HUES6 (cell line): Measurements from ENCODE around the gene LRIF1.
"Not testable (repeated sequence)": the region's sequence is repeated elsewhere in the genome, so short reads cannot be mapped to it uniquely, and the experiment has no call there.

ENCODE experiments used
- H3K27ac ChIP-seq: 2 replicates; pipeline ENCODE4 v1.7.0; 2013; ENCODE audit warnings: low read depth, mild to moderate bottlenecking, low read length, inconsistent platforms
- H3K27me3 ChIP-seq: 2 replicates; pipeline ENCODE4 v1.6.1; 2013; ENCODE audit warnings: low read length; ENCODE audit not compliant: control insufficient read depth, insufficient read depth
- H3K36me3 ChIP-seq: 2 replicates; pipeline ENCODE4 v1.6.1; 2013; ENCODE audit warnings: low read length; ENCODE audit not compliant: control insufficient read depth, insufficient read depth
- H3K4me1 ChIP-seq: 2 replicates; pipeline ENCODE4 v1.6.1; 2013; ENCODE audit warnings: low read length; ENCODE audit not compliant: control insufficient read depth, insufficient read depth
- H3K4me3 ChIP-seq: 2 replicates; pipeline ENCODE4 v1.5.1; 2013; ENCODE audit warnings: low read depth, low read length
- H3K9ac ChIP-seq: one replicate; pipeline ENCODE4 v1.6.1; 2013; ENCODE audit warnings: mild to moderate bottlenecking, low read length
- H3K9me3 ChIP-seq: 2 replicates; pipeline ENCODE4 v1.6.1; 2013; ENCODE audit warnings: low read depth, low read length; ENCODE audit not compliant: control insufficient read depth, insufficient read depth

Gene LRIF1, protein sequence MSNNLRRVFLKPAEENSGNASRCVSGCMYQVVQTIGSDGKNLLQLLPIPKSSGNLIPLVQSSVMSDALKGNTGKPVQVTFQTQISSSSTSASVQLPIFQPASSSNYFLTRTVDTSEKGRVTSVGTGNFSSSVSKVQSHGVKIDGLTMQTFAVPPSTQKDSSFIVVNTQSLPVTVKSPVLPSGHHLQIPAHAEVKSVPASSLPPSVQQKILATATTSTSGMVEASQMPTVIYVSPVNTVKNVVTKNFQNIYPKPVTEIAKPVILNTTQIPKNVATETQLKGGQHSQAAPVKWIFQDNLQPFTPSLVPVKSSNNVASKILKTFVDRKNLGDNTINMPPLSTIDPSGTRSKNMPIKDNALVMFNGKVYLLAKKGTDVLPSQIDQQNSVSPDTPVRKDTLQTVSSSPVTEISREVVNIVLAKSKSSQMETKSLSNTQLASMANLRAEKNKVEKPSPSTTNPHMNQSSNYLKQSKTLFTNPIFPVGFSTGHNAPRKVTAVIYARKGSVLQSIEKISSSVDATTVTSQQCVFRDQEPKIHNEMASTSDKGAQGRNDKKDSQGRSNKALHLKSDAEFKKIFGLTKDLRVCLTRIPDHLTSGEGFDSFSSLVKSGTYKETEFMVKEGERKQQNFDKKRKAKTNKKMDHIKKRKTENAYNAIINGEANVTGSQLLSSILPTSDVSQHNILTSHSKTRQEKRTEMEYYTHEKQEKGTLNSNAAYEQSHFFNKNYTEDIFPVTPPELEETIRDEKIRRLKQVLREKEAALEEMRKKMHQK

GRCh38 chr1:110963691-110964454 lies at the start of gene LRIF1:
Gene LRIF1, minus strand, starts transcription at chr1:110963922. Its CDS starts 234 bp downstream, at chr1:110963688.
- no peaks in the 10 kb centered on the region for H3K36me3 ChIP-seq
- peak within 1 kb of the TSS; percentile 73 for H3K9ac ChIP-seq
- no peaks in the 10 kb centered on the region for H3K4me1 ChIP-seq
- H3K27ac ChIP-seq = peak within 1 kb of the TSS; percentile 77
- peak within 1 kb of the TSS; percentile 85 for H3K4me3 ChIP-seq
- no peaks in the 10 kb centered on the region; the same call in 1 of the 2 replicates for H3K27me3 ChIP-seq
- H3K9me3 ChIP-seq = no peaks in the 10 kb centered on the region; the same call in 1 of the 2 replicates

DNA sequence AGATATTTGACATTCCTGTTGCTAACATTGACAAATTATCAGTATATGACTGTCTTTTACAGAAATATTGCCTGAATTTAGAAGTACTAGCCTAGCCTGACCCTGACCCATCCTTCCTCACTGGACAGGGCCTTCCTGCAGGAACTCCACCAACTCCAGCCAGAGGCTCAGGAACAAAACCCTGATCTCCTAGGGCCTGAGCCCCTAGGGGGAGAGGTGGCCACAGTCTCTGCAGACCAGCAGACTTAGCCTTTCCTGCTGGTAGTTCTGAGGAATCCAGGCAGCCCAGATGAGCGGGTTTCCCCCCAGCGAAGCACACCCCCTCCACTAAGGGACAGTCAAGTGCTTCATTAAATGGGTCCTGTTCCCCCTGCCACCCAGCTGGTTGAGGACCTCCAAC lies 44.3 kb upstream of the LRIF1 start:
- Histone ChIP-seq H3K27ac (no peak overlapping the region), H3K4me1 (no peaks in the 10 kb centered on the region), H3K36me3 (no peaks in the 10 kb centered on the region)

DNA sequence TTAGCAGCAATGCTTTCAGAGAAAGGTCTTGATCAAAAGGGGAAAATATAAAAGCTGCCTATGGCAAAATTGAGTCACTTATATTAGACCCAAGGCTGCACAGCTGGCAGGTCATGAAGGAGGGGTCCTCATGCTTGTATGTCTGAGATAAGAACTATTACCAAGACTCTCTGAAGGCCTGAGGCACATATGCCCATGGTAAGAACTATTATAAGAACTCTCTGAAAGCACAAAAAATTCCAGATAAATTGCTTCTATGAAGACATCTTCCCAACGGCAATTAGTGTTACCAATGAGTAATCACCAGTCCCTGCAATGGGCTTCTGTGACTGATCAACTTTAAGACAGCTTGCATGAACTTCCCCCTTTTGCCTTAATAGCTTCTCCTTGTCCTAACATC lies 42.8 kb upstream of the LRIF1 start:
- no peaks in the 10 kb centered on the region for H3K27me3 ChIP-seq
- H3K27ac ChIP-seq = no peak overlapping the region
- no peaks in the 10 kb centered on the region for H3K36me3 ChIP-seq
- H3K4me3 ChIP-seq = no peak overlapping the region
- H3K4me1 ChIP-seq = no peaks in the 10 kb centered on the region
- no peaks in the 10 kb centered on the region for H3K9me3 ChIP-seq
- no peak overlapping the region for H3K9ac ChIP-seq

More for the DNA sequence above, 44.3 kb upstream of the LRIF1 start:
- Histone ChIP-seq H3K27me3 (no peaks in the 10 kb centered on the region), H3K9ac (no peak overlapping the region), H3K4me3 (no peak overlapping the region), H3K9me3 (no peaks in the 10 kb centered on the region)

- H3K27me3 ChIP-seq, H3K9ac ChIP-seq, H3K4me3 ChIP-seq, H3K36me3 ChIP-seq, H3K4me1 ChIP-seq, H3K27ac ChIP-seq, H3K9me3 ChIP-seq: not testable (repeated sequence)
Observed at GRCh38 chr1:110999607-111000006, 35.9 kb upstream of the LRIF1 start.

DNA sequence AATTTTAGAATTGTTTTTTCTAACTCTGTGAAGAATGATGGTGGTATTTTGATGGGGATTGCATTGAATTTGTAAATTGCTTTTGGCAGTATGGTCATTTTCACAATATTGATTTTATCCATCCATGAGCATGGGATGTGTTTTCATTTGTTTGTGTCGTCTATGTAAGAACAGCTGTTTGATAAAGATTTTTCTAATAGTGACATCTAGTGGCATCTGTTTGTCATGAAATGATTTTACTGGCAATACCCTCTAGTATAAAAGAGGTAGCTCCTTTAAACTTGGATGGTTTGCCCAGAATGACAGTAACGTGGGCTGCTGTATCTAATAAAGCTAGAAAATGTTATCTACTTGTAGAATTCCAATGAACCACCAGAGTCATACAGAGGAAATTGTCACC lies 28.6 kb upstream of the LRIF1 start:
- H3K9me3 ChIP-seq, H3K36me3 ChIP-seq, H3K4me1 ChIP-seq, H3K4me3 ChIP-seq, H3K27ac ChIP-seq, H3K9ac ChIP-seq: not testable (repeated sequence)
- peaks cover 18% of the 10 kb centered on the region for H3K27me3 ChIP-seq

GRCh38 chr1:110991295-110991694 lies 27.6 kb upstream of the LRIF1 start:
- H3K27ac ChIP-seq, H3K4me1 ChIP-seq, H3K36me3 ChIP-seq, H3K9me3 ChIP-seq, H3K4me3 ChIP-seq, H3K9ac ChIP-seq: not testable (repeated sequence)
- H3K27me3 ChIP-seq = peaks cover 20% of the 10 kb centered on the region

DNA sequence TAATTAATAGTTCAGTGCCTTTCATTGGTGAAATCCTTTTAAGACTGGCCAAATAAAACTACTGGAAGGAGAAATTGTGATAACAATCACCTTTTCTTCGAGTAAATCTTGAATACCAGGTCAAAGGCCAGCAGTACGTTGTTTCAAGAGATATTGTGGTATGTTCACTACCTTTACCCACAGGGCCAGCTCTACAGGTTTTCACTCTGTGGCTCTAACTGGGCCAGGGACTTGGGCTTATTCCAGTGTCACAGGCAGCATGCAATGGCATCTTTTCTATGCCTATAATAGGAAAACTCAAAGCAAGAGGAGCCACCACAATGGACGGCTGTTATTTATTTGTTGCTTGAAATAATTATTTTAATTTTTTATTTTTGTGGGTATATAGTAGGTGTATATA lies 26.8 kb upstream of the LRIF1 start:
- H3K36me3 ChIP-seq = no peaks in the 10 kb centered on the region
- H3K9me3 ChIP-seq = no peaks in the 10 kb centered on the region
- no peak overlapping the region for H3K27ac ChIP-seq
- H3K27me3 ChIP-seq = peaks cover 24% of the 10 kb centered on the region
- H3K9ac ChIP-seq = no peak overlapping the region
- no peak overlapping the region for H3K4me3 ChIP-seq
- H3K4me1 ChIP-seq = no peaks in the 10 kb centered on the region

GRCh38 chr1:110986407-110986891 lies 22.7 kb upstream of the LRIF1 start:
- Histone ChIP-seq H3K4me1 (no peaks in the 10 kb centered on the region), H3K36me3 (no peaks in the 10 kb centered on the region), H3K27me3 (peaks cover 34% of the 10 kb centered on the region), H3K9ac (no peak overlapping the region), H3K27ac (no peak overlapping the region), H3K9me3 (no peaks in the 10 kb centered on the region), H3K4me3 (no peak overlapping the region)

DNA sequence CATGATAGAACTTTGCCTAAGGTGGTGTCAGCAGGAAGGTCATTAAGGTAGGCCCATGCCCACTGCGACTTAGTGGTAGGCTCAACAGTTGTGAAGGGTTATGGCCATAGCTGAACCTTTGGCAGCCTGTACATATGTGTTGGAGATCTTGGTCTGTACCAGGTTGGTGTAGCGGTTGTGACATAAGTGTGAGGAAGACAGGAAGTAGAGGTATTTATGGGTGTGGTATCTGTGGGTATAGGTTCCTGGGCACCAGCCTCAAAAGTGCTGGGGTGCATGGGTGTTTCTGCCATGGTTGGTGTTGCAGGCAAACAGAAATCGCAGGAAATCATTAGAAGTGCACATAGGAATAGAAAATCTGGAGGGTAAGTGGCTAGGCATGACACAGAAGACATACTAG lies 18.6 kb upstream of the LRIF1 start:
- no peak overlapping the region for H3K9ac ChIP-seq
- H3K27ac ChIP-seq = no peak overlapping the region
- H3K36me3 ChIP-seq = no peaks in the 10 kb centered on the region
- H3K9me3 ChIP-seq = no peaks in the 10 kb centered on the region
- H3K4me1 ChIP-seq = no peaks in the 10 kb centered on the region
- no peak overlapping the region for H3K4me3 ChIP-seq
- peaks cover 26% of the 10 kb centered on the region; the same call in 1 of the 2 replicates for H3K27me3 ChIP-seq

DNA sequence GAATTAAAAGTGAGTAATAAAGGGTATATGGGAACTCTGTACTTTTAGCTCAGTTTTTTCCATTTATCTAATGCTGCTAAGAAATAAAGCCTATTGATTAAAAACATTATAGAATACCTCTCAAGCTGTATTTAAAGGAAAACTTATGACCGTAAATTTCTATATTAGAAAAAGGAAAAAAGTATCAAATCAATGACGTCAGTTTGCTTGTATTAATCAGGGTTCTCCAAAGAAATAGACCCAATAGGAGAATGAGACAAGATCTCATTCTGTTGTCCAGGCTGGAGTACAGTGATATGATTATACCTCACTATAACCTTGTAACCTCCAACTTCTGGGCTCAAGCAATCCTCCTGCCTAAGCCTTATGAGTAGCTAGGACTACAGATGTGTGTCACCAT lies 15.4 kb upstream of the LRIF1 start:
- H3K27ac ChIP-seq = no peak overlapping the region
- no peaks in the 10 kb centered on the region for H3K4me1 ChIP-seq

More for the DNA sequence above, 15.4 kb upstream of the LRIF1 start:
- no peaks in the 10 kb centered on the region for H3K36me3 ChIP-seq
- H3K9me3 ChIP-seq = peaks cover 5% of the 10 kb centered on the region; the same call in 1 of the 2 replicates
- H3K27me3 ChIP-seq = peaks cover 10% of the 10 kb centered on the region; the same call in 1 of the 2 replicates
- H3K9ac ChIP-seq = no peak overlapping the region
- no peak overlapping the region for H3K4me3 ChIP-seq
